Sigmoid colon (tissue), 7 donors: ENCODE data around the gene TMEM240. TPM values are rescaled to one million over a fixed set of nuclear protein-coding genes. Genes with fewer than 3 reads are reported as not detected.

ENCODE experiments used
- DNase-seq: peaks from one replicate; pipeline ENCODE4 v3.0.0-alpha.2; 2019
- H3K27ac ChIP-seq, 4 donors: fragments of 200-600 bp; sonication (generic); one replicate each; pipeline ENCODE4 v1.5.1; 2016 to 2019; ENCODE audit warnings: mild to moderate bottlenecking in 1 of 4
- H3K27me3 ChIP-seq, 3 donors: fragments of 200-600 bp; sonication (generic); one replicate each; pipeline ENCODE4 v1.5.1; 2019; ENCODE audit warnings: mild to moderate bottlenecking in 1 of 3
- H3K36me3 ChIP-seq, 4 donors: fragments of 200-600 bp; sonication (generic); one replicate each; pipeline ENCODE4 v1.5.1; 2016 to 2019
- H3K4me1 ChIP-seq, 4 donors: fragments of 200-600 bp; sonication (generic); one replicate each; pipeline ENCODE4 v1.5.1; 2017 to 2019
- H3K4me3 ChIP-seq, 4 donors: fragments of 200-600 bp; sonication (generic); one replicate each; pipeline ENCODE4 v1.5.1; 2017 to 2019; ENCODE audit warnings: mild to moderate bottlenecking in 2 of 4, moderate library complexity in 1 of 4
- H3K9me3 ChIP-seq, 4 donors: fragments of 200-600 bp in 3 of 4; sonication (generic) in 3 of 4; one replicate each; pipeline versions ENCODE4 v1.5.1 to v1.6.1; 2013 to 2019
- EP300 ChIP-seq, 4 donors: sonication (generic); formaldehyde crosslinking; IDR thresholded peaks; one replicate each; pipeline ENCODE4 v1.6.1; 2017; ENCODE audit warnings: antibody characterized with exemption in 4 of 4
- POLR2A ChIP-seq, 2 donors: fragments of 450-650 bp; IDR thresholded peaks; one replicate each; pipeline ENCODE4 v1.6.1; 2016; ENCODE audit warnings: antibody characterized with exemption in 2 of 2, mild to moderate bottlenecking in 2 of 2, moderate library complexity in 2 of 2
- POLR2AphosphoS5 ChIP-seq, 4 donors: sonication (generic); formaldehyde crosslinking; IDR thresholded peaks; one replicate each; pipeline ENCODE4 v1.6.1; 2017; ENCODE audit warnings: antibody characterized with exemption in 4 of 4
- WGBS, 2 donors: extraction: QIAGEN DNeasy Blood & Tissue Kit; methylation state at CpG; one replicate each; pipeline ENCODE4 v1.1.7; 2013; 5-methylcytosine and 5-hydroxymethylcytosine counted together
- intact Hi-C: fragments of 100-400 bp; cut with DNase I; formaldehyde crosslinking; loops from one replicate; pipeline ENCODE4 v1.15.1; 2023
- polyA plus RNA-seq, 3 donors: library from polyadenylated mRNA; stranded (reverse); fragments of 200-250 nt; gene quantifications; one replicate each; pipeline ENCODE4 v1.2.3, GENCODE V29; 2013
- total RNA-seq, 4 donors: library from RNA; depleted of rRNA; stranded (reverse); fragments of >200 nt; gene quantifications; one replicate each; pipeline ENCODE4 v1.1.0, GENCODE V29; 2016
- TF ChIP-seq, protein P1 (sequence below), 4 experiments: fragments of 450-650 bp in 3 of 4; fragments of 200-600 bp in 1 of 4; IDR thresholded peaks; one replicate each; pipeline ENCODE4 v1.5.1; 2016 to 2019; ENCODE audit warnings: antibody characterized with exemption in 4 of 4, mild to moderate bottlenecking in 3 of 4, moderate library complexity in 2 of 4
- donor health status: healthy with polysubstance abuse.
- donor health status: Bipolar disorder and iron deficiency.
- donor health status: healthy.

TMEM240 gene
- total and polyA plus RNA-seq, 7 donors: 3.7 to 35.2 (median 15.8) TPM; not detected in 1

- intact Hi-C loops: no loop called here
- 94% methylated on average over 21 of the region's 21 CpGs for WGBS, 2 donors
- peaks cover 21 to 52% (median 40%) of the 10 kb centered on the region in 4 donors for H3K36me3 ChIP-seq
These were observed 22.3 kb upstream of the TMEM240 start for GRCh38 chr1:1562556-1563195.

GRCh38 chr1:1561801-1562470 lies 21.5 kb upstream of the TMEM240 start:
- no peak overlapping the region for H3K27ac ChIP-seq
- H3K36me3 ChIP-seq: peaks cover 21 to 52% (median 40%) of the 10 kb centered on the region in 4 donors
- H3K4me1 ChIP-seq: peaks cover 0 to 4% (median under 1%) of the 10 kb centered on the region in 4 donors
- no peak overlapping the region for H3K4me3 ChIP-seq
- intact Hi-C loops: no loop called here
- DNase-seq: no peak
- TF ChIP-seq EP300 (IDR thresholded peaks at IDR 0.05): no peak
- no peak for TF ChIP-seq POLR2AphosphoS5 (IDR thresholded peaks at IDR 0.05)
- no peak for TF ChIP-seq POLR2A (IDR thresholded peaks at IDR 0.05)
- TF ChIP-seq, protein P1, sequence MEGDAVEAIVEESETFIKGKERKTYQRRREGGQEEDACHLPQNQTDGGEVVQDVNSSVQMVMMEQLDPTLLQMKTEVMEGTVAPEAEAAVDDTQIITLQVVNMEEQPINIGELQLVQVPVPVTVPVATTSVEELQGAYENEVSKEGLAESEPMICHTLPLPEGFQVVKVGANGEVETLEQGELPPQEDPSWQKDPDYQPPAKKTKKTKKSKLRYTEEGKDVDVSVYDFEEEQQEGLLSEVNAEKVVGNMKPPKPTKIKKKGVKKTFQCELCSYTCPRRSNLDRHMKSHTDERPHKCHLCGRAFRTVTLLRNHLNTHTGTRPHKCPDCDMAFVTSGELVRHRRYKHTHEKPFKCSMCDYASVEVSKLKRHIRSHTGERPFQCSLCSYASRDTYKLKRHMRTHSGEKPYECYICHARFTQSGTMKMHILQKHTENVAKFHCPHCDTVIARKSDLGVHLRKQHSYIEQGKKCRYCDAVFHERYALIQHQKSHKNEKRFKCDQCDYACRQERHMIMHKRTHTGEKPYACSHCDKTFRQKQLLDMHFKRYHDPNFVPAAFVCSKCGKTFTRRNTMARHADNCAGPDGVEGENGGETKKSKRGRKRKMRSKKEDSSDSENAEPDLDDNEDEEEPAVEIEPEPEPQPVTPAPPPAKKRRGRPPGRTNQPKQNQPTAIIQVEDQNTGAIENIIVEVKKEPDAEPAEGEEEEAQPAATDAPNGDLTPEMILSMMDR (IDR thresholded peaks at IDR 0.05): no peak
- no peaks in the 10 kb centered on the region for H3K9me3 ChIP-seq
- H3K27me3 ChIP-seq: no peaks in the 10 kb centered on the region
- WGBS, 2 donors: 94 to 95% methylated on average over 15 of the region's 15 CpGs

More at GRCh38 chr1:1562556-1563195, 22.3 kb upstream of the TMEM240 start:
- Histone ChIP-seq H3K27ac (no peak overlapping the region), H3K4me1 (peaks cover 0 to 11% (median 5%) of the 10 kb centered on the region in 4 donors), H3K4me3 (no peak overlapping the region), H3K9me3 (no peaks in the 10 kb centered on the region), H3K27me3 (no peaks in the 10 kb centered on the region)
- no peak for TF ChIP-seq POLR2A (IDR thresholded peaks at IDR 0.05)
- TF ChIP-seq, protein P1 (IDR thresholded peaks at IDR 0.05): no peak
- no peak for TF ChIP-seq POLR2AphosphoS5 (IDR thresholded peaks at IDR 0.05)
- TF ChIP-seq EP300 (IDR thresholded peaks at IDR 0.05): no peak
- no peak for DNase-seq

- 91 to 92% methylated on average over 9 of the region's 9 CpGs for WGBS, 2 donors
- H3K9me3 ChIP-seq: no peaks in the 10 kb centered on the region
- no peaks in the 10 kb centered on the region for H3K4me1 ChIP-seq
- H3K36me3 ChIP-seq: peaks cover 21 to 52% (median 36%) of the 10 kb centered on the region in 4 donors
- H3K27me3 ChIP-seq: no peaks in the 10 kb centered on the region
- intact Hi-C loops: no loop called here
- no peak overlapping the region for H3K4me3 ChIP-seq
- H3K27ac ChIP-seq: no peak overlapping the region
- no peak for DNase-seq
- TF ChIP-seq EP300 (IDR thresholded peaks at IDR 0.05): no peak
- TF ChIP-seq, protein P1 (IDR thresholded peaks at IDR 0.05): no peak
- no peak for TF ChIP-seq POLR2A (IDR thresholded peaks at IDR 0.05)
- TF ChIP-seq POLR2AphosphoS5 (IDR thresholded peaks at IDR 0.05): no peak
These were observed 19.8 kb upstream of the TMEM240 start for GRCh38 chr1:1560178-1560577.

- DNase-seq: no peak
- H3K27me3 ChIP-seq: no peaks in the 10 kb centered on the region
- H3K4me1 ChIP-seq: peaks cover 0 to 7% (median 3%) of the 10 kb centered on the region in 4 donors
- TF ChIP-seq EP300 (IDR thresholded peaks at IDR 0.05) (no peak), POLR2A (IDR thresholded peaks at IDR 0.05) (no peak), POLR2AphosphoS5 (IDR thresholded peaks at IDR 0.05) (no peak)
- TF ChIP-seq, protein P1 (IDR thresholded peaks at IDR 0.05): no peak
- 87 to 90% methylated on average over 17 of the region's 17 CpGs for WGBS, 2 donors
- H3K4me3 ChIP-seq: no peak overlapping the region
- intact Hi-C loops: no loop called here
- H3K9me3 ChIP-seq: no peaks in the 10 kb centered on the region
- peaks cover 16 to 42% (median 29%) of the 10 kb centered on the region in 4 donors for H3K36me3 ChIP-seq
- H3K27ac ChIP-seq: no peak overlapping the region
These were observed 18.6 kb upstream of the TMEM240 start for GRCh38 chr1:1559066-1559465.
